Caco-2 (cell line): ENCODE data around the gene BYSL. TPM values are rescaled to one million over a fixed set of nuclear protein-coding genes. Genes with fewer than 3 reads are reported as not detected.

Experiments used
- BruUV-seq: library from RNA; stranded (reverse); fragments of 400-500 nt; replicated peaks from 2 replicates; lab custom pipeline; 2021; lab: Mats Ljungman, UMichigan
- CTCF ChIA-PET: fragments of 300-600 bp; sonication (Branson Sonifier 250); formaldehyde crosslinking; loops from one replicate; lab custom pipeline; 2022; ENCODE audit warnings: antibody characterized with exemption; lab: Charles Lee
- POLR2A ChIA-PET: fragments of 300-600 bp; sonication (Branson Sonifier 250); formaldehyde crosslinking; loops from one replicate; lab custom pipeline; 2022; ENCODE audit warnings: antibody characterized with exemption; lab: Charles Lee
- DNase-seq, 2 experiments: peaks; one replicate each; pipeline versions ENCODE4 v3.0.0 to v3.0.0-alpha.2; 2020 to 2022
- H3K27me3 ChIP-seq: replicated peaks from 2 replicates; pipeline ENCODE4 v1.6.0; 2011; ENCODE audit warnings: low read length; ENCODE audit not compliant: control insufficient read depth, insufficient read depth
- H3K36me3 ChIP-seq: 2 replicates; pipeline ENCODE4 v1.5.1; 2011; ENCODE audit warnings: low read length; ENCODE audit not compliant: control insufficient read depth, insufficient read depth
- H3K4me1 ChIP-seq: fragments of 250-450 bp; sonication (Bioruptor Pico); 2 replicates; pipeline ENCODE4 v1.5.1; 2020; ENCODE audit warnings: mild to moderate bottlenecking
- H3K4me3 ChIP-seq: 2 replicates; pipeline ENCODE4 v1.5.1; 2011; ENCODE audit warnings: low read depth, mild to moderate bottlenecking, control low read depth, low read length
- H3K9me3 ChIP-seq: fragments of 250-450 bp; sonication (Bioruptor Pico); 2 replicates; pipeline ENCODE4 v1.5.1; 2020; ENCODE audit warnings: mild to moderate bottlenecking, moderate library complexity
- H3K27ac Mint-ChIP-seq: one replicate; pipeline ENCODE4 v1.8.0; 2022; ENCODE audit warnings: mixed read lengths; ENCODE audit not compliant: unreplicated experiment
- H3K27me3 Mint-ChIP-seq: one replicate; pipeline ENCODE4 v1.8.0; 2022; ENCODE audit warnings: mixed read lengths; ENCODE audit not compliant: insufficient read depth, unreplicated experiment
- H3K36me3 Mint-ChIP-seq: one replicate; pipeline ENCODE4 v1.8.0; 2022; ENCODE audit warnings: mild to moderate bottlenecking, mixed read lengths; ENCODE audit not compliant: insufficient read depth, unreplicated experiment
- H3K4me1 Mint-ChIP-seq: one replicate; pipeline ENCODE4 v1.8.0; 2022; ENCODE audit warnings: low read depth, mixed read lengths; ENCODE audit not compliant: unreplicated experiment
- H3K4me3 Mint-ChIP-seq: one replicate; pipeline ENCODE4 v1.8.0; 2022; ENCODE audit warnings: mild to moderate bottlenecking, moderate library complexity, mixed read lengths; ENCODE audit not compliant: unreplicated experiment
- H3K9me3 Mint-ChIP-seq: one replicate; pipeline ENCODE4 v1.8.0; 2022; ENCODE audit warnings: mixed read lengths; ENCODE audit not compliant: unreplicated experiment
- CTCF ChIP-seq, 2 experiments: fragments of 200-600 bp in 1 of 2; IDR thresholded peaks; 1 replicate in 1 of 2; 2 replicates in 1 of 2; pipeline versions ENCODE4 v1.5.1 to v1.8.0; 2011 to 2022; ENCODE audit warnings: antibody characterized with exemption in 1 of 2, control low read depth in 1 of 2, inconsistent platforms in 1 of 2, low read depth in 1 of 2, low read length in 1 of 2, mild to moderate bottlenecking in 1 of 2, moderate library complexity in 1 of 2; ENCODE audit not compliant: insufficient read depth in 1 of 2, severe bottlenecking in 1 of 2, unreplicated experiment in 1 of 2
- intact Hi-C: fragments of 100-400 bp; cut with micrococcal nuclease; formaldehyde crosslinking; loops from one replicate; pipeline ENCODE4 v1.10.0; 2022; ENCODE audit not compliant: unreplicated experiment
- total RNA-seq: library from RNA; stranded (reverse); gene quantifications from 2 replicates; pipeline ENCODE4 v1.2.3, GENCODE V29; 2022

The BYSL gene
- total RNA-seq, 1 experiment from 2014 or later, result 45.9 TPM

- Mint-ChIP-seq H3K27me3 (no peaks in the 10 kb centered on the region), H3K9me3 (no peaks in the 10 kb centered on the region), H3K36me3 (peaks cover 7% of the 10 kb centered on the region), H3K27ac (no peak overlapping the region), H3K4me3 (no peak overlapping the region), H3K4me1 (peaks cover 5% of the 10 kb centered on the region)
- no peak for DNase-seq
- no TSS peak for BruUV-seq
- ChIA-PET CTCF (no interaction called here), POLR2A (no interaction called here)
- no peaks in the 10 kb centered on the region for H3K36me3 ChIP-seq
- no peak overlapping the region for H3K4me3 ChIP-seq
- no peaks in the 10 kb centered on the region for H3K9me3 ChIP-seq
- intact Hi-C loops, result no loop called here
- no peaks in the 10 kb centered on the region for H3K27me3 ChIP-seq
- TF ChIP-seq CTCF (IDR thresholded peaks at IDR 0.05; ENCODE audit: insufficient read depth in 1 of 2, low read depth in 1 of 2, low read length in 1 of 2, severe bottlenecking in 1 of 2, unreplicated experiment in 1 of 2), result no peak
- H3K4me1 ChIP-seq, result no peaks in the 10 kb centered on the region
These were observed 36.3 kb upstream of the BYSL start for GRCh38 chr6:41884957-41885356.

GRCh38 chr6:41885930-41886329, 35.4 kb upstream of the BYSL start:
- Mint-ChIP-seq H3K9me3 (no peaks in the 10 kb centered on the region), H3K36me3 (peaks cover 7% of the 10 kb centered on the region), H3K27me3 (no peaks in the 10 kb centered on the region), H3K27ac (no peak overlapping the region), H3K4me1 (peaks cover 5% of the 10 kb centered on the region), H3K4me3 (no peak overlapping the region)
- Histone ChIP-seq H3K27me3 (no peaks in the 10 kb centered on the region), H3K36me3 (no peaks in the 10 kb centered on the region), H3K4me1 (no peaks in the 10 kb centered on the region), H3K4me3 (no peak overlapping the region), H3K9me3 (no peaks in the 10 kb centered on the region)
- no peak for TF ChIP-seq CTCF (IDR thresholded peaks at IDR 0.05; ENCODE audit: insufficient read depth in 1 of 2, low read depth in 1 of 2, low read length in 1 of 2, severe bottlenecking in 1 of 2, unreplicated experiment in 1 of 2)
- POLR2A ChIA-PET, result no interaction called here
- CTCF ChIA-PET, result no interaction called here
- no TSS peak for BruUV-seq
- intact Hi-C loops, result no loop called here
- DNase-seq, result no peak

- TF ChIP-seq CTCF (IDR thresholded peaks at IDR 0.05; ENCODE audit: insufficient read depth in 1 of 2, low read depth in 1 of 2, low read length in 1 of 2, severe bottlenecking in 1 of 2, unreplicated experiment in 1 of 2), result no peak
- Histone ChIP-seq H3K27me3 (no peaks in the 10 kb centered on the region), H3K36me3 (no peaks in the 10 kb centered on the region), H3K4me3 (no peak overlapping the region), H3K9me3 (no peaks in the 10 kb centered on the region), H3K4me1 (peaks cover 5% of the 10 kb centered on the region; the same call in 1 of the 2 replicates)
- Mint-ChIP-seq H3K27me3 (no peaks in the 10 kb centered on the region), H3K9me3 (no peaks in the 10 kb centered on the region), H3K27ac (no peak overlapping the region), H3K36me3 (peaks cover 4% of the 10 kb centered on the region), H3K4me3 (no peak overlapping the region), H3K4me1 (peaks cover 5% of the 10 kb centered on the region)
- BruUV-seq, result no TSS peak
- ChIA-PET CTCF (interaction anchor here (0.6 to 0.8 kb wide), 2 partner anchors 34 to 153 kb away, joined by 3 to 4 read pairs; partner anchors contain the start of genes BYSL and MED20), POLR2A (interaction anchor here (0.6 kb wide), 2 partner anchors 8 to 90 kb away, joined by 3 to 4 read pairs; partner anchors contain the start of gene USP49)
- intact Hi-C loops, result no loop called here
- no peak for DNase-seq
These were observed 34.0 kb upstream of the BYSL start for GRCh38 chr6:41887331-41887751.
